Measurements from ENCODE around the gene SBF2.
"Not testable (repeated sequence)": the region's sequence is repeated elsewhere in the genome, so short reads cannot be mapped to it uniquely, and the experiment has no call there.

SBF2 gene

GRCh38 chr11:10049756-10050155 lies 244.3 kb downstream of the SBF2 start:
- DNase-seq, result no peak

GRCh38 chr11:10048350-10048749 lies 245.7 kb downstream of the SBF2 start:
- DNase-seq, result no peak

GRCh38 chr11:10044618-10045017 lies 249.4 kb downstream of the SBF2 start:
- no peak for DNase-seq

- DNase-seq, result no peak
Observed at GRCh38 chr11:10042699-10043098, 251.3 kb downstream of the SBF2 start.

- no peak for DNase-seq
Observed at GRCh38 chr11:10041748-10042446, 252.1 kb downstream of the SBF2 start.

GRCh38 chr11:10041332-10041731 lies 252.7 kb downstream of the SBF2 start:
- DNase-seq, result no peak

- no peak for DNase-seq
Observed at GRCh38 chr11:10038521-10039302, 255.3 kb downstream of the SBF2 start.

GRCh38 chr11:10035932-10036331 lies 258.1 kb downstream of the SBF2 start:
- not testable (repeated sequence) for DNase-seq

GRCh38 chr11:10032935-10033334 lies 261.1 kb downstream of the SBF2 start:
- no peak for DNase-seq

- no peak for DNase-seq
Observed at GRCh38 chr11:10030122-10030490, 263.9 kb downstream of the SBF2 start.

- no peak for DNase-seq
Observed at GRCh38 chr11:10029386-10030121, 264.5 kb downstream of the SBF2 start.

GRCh38 chr11:10026514-10026913 lies 267.5 kb downstream of the SBF2 start:
- no peak for DNase-seq

- no peak for DNase-seq
Observed at GRCh38 chr11:10023212-10023611, 270.8 kb downstream of the SBF2 start.

GRCh38 chr11:10022764-10023163 lies 271.3 kb downstream of the SBF2 start:
- DNase-seq, result no peak

GRCh38 chr11:10021563-10021962 lies 272.5 kb downstream of the SBF2 start:
- DNase-seq, result no peak

GRCh38 chr11:10019906-10020682 lies 273.9 kb downstream of the SBF2 start:
- no peak for DNase-seq

- DNase-seq, result no peak
Observed at GRCh38 chr11:10017911-10018310, 276.1 kb downstream of the SBF2 start.

- no peak for DNase-seq
Observed at GRCh38 chr11:10017050-10017449, 277.0 kb downstream of the SBF2 start.

- no peak for DNase-seq
Observed at GRCh38 chr11:10012068-10012467, 282.0 kb downstream of the SBF2 start.

- DNase-seq, result no peak
Observed at GRCh38 chr11:10005955-10006525, 288.0 kb downstream of the SBF2 start.

- no peak for DNase-seq
Observed at GRCh38 chr11:10004526-10005113, 289.4 kb downstream of the SBF2 start.

- no peak for DNase-seq
Observed at GRCh38 chr11:10002221-10002620, 291.8 kb downstream of the SBF2 start.

All from activated CD8-positive, alpha-beta memory T cell treated with anti-CD3 and anti-CD28 coated beads, Interleukin-2, amount 50 U/mL, for 4 hours (primary cell).